ENCODE measurements around the gene OR6K2.
"Not testable (repeated sequence)": the region's sequence is repeated elsewhere in the genome, so short reads cannot be mapped to it uniquely, and the experiment has no call there.

The OR6K2 gene

GRCh38 chr1:158691907-158692306, 8.5 kb downstream of the OR6K2 start:
- H2AFZ ChIP-seq (ENCODE audit: low read depth) = no peak overlapping the region
- H3K4me1 ChIP-seq (ENCODE audit: low read depth, poor library complexity, severe bottlenecking) = peaks cover under 1% of the 10 kb centered on the region
- no peak overlapping the region for H3K9ac ChIP-seq
- no peak for TF ChIP-seq CTCF (conservative IDR thresholded peaks at IDR 0.05; ENCODE audit: low read depth, low read length)
- H3K4me2 ChIP-seq = no peak overlapping the region
- H3K4me3 ChIP-seq (IDR thresholded peaks at IDR 0.05; ENCODE audit: insufficient read depth, low read depth, low read length) = no peak overlapping the region
- no peaks in the 10 kb centered on the region for H3K79me2 ChIP-seq (ENCODE audit: insufficient read depth, low read depth)
- no peaks in the 10 kb centered on the region for H4K20me1 ChIP-seq (ENCODE audit: insufficient read depth)
- H3K36me3 ChIP-seq (ENCODE audit: insufficient read depth) = no peaks in the 10 kb centered on the region
- no peaks in the 10 kb centered on the region for H3K27me3 ChIP-seq (ENCODE audit: insufficient read depth, low read depth)
- no peak overlapping the region for H3K27ac ChIP-seq

GRCh38 chr1:158691149-158691548, 9.3 kb downstream of the OR6K2 start:
- not testable (repeated sequence) for H3K4me3 ChIP-seq (IDR thresholded peaks at IDR 0.05; ENCODE audit: insufficient read depth, low read depth, low read length); H3K9ac ChIP-seq; H2AFZ ChIP-seq (ENCODE audit: low read depth); H3K27ac ChIP-seq; H3K27me3 ChIP-seq (ENCODE audit: insufficient read depth, low read depth); H3K36me3 ChIP-seq (ENCODE audit: insufficient read depth); H3K4me1 ChIP-seq (ENCODE audit: low read depth, poor library complexity, severe bottlenecking); H3K4me2 ChIP-seq; H4K20me1 ChIP-seq (ENCODE audit: insufficient read depth); H3K79me2 ChIP-seq (ENCODE audit: insufficient read depth, low read depth)

GRCh38 chr1:158689875-158690274, 10.6 kb downstream of the OR6K2 start:
- no peak overlapping the region for H3K4me2 ChIP-seq
- no peaks in the 10 kb centered on the region for H3K27me3 ChIP-seq (ENCODE audit: insufficient read depth, low read depth)

GRCh38 chr1:158689110-158689509, 11.3 kb downstream of the OR6K2 start:
- no peak overlapping the region for H3K27ac ChIP-seq
- no peak overlapping the region for H3K4me3 ChIP-seq (IDR thresholded peaks at IDR 0.05; ENCODE audit: insufficient read depth, low read depth, low read length)
- no peaks in the 10 kb centered on the region for H3K27me3 ChIP-seq (ENCODE audit: insufficient read depth, low read depth)
- peaks cover 9% of the 10 kb centered on the region for H3K4me1 ChIP-seq (ENCODE audit: low read depth, poor library complexity, severe bottlenecking)
- TF ChIP-seq CTCF (conservative IDR thresholded peaks at IDR 0.05; ENCODE audit: low read depth, low read length) = no peak
- H4K20me1 ChIP-seq (ENCODE audit: insufficient read depth) = no peaks in the 10 kb centered on the region
- H2AFZ ChIP-seq (ENCODE audit: low read depth) = no peak overlapping the region
- no peaks in the 10 kb centered on the region for H3K79me2 ChIP-seq (ENCODE audit: insufficient read depth, low read depth)
- no peak overlapping the region for H3K9ac ChIP-seq
- H3K4me2 ChIP-seq = no peak overlapping the region
- no peaks in the 10 kb centered on the region for H3K36me3 ChIP-seq (ENCODE audit: insufficient read depth)

More at GRCh38 chr1:158689875-158690274, 10.6 kb downstream of the OR6K2 start:
- H4K20me1 ChIP-seq (ENCODE audit: insufficient read depth) = no peaks in the 10 kb centered on the region
- H3K4me1 ChIP-seq (ENCODE audit: low read depth, poor library complexity, severe bottlenecking) = peaks cover 9% of the 10 kb centered on the region
- H3K9ac ChIP-seq = no peak overlapping the region
- no peak for TF ChIP-seq CTCF (conservative IDR thresholded peaks at IDR 0.05; ENCODE audit: low read depth, low read length)
- no peak overlapping the region for H3K27ac ChIP-seq
- no peaks in the 10 kb centered on the region for H3K36me3 ChIP-seq (ENCODE audit: insufficient read depth)
- H3K4me3 ChIP-seq (IDR thresholded peaks at IDR 0.05; ENCODE audit: insufficient read depth, low read depth, low read length) = no peak overlapping the region
- no peak overlapping the region for H2AFZ ChIP-seq (ENCODE audit: low read depth)
- no peaks in the 10 kb centered on the region for H3K79me2 ChIP-seq (ENCODE audit: insufficient read depth, low read depth)

GRCh38 chr1:158688343-158688742, 12.1 kb downstream of the OR6K2 start:
- H3K4me1 ChIP-seq (ENCODE audit: low read depth, poor library complexity, severe bottlenecking); H3K36me3 ChIP-seq (ENCODE audit: insufficient read depth); H3K4me3 ChIP-seq (IDR thresholded peaks at IDR 0.05; ENCODE audit: insufficient read depth, low read depth, low read length); H3K79me2 ChIP-seq (ENCODE audit: insufficient read depth, low read depth); H3K27ac ChIP-seq; H2AFZ ChIP-seq (ENCODE audit: low read depth); H3K9ac ChIP-seq; H3K27me3 ChIP-seq (ENCODE audit: insufficient read depth, low read depth); H3K4me2 ChIP-seq; H4K20me1 ChIP-seq (ENCODE audit: insufficient read depth): not testable (repeated sequence)
